HK-2 (cell line): ENCODE measurements around the gene C8B.

Source experiments
- DNase-seq: peaks from one replicate; pipeline ENCODE4 v3.0.0-alpha.2; 2018; ENCODE audit not compliant: unreplicated experiment

The C8B gene

GRCh38 chr1:56931686-56932085 is 34.1 kb downstream of the C8B start:
- no peak for DNase-seq

- no peak for DNase-seq
These were observed 34.6 kb downstream of the C8B start for GRCh38 chr1:56931211-56931610.

GRCh38 chr1:56929492-56929891 is 36.3 kb downstream of the C8B start:
- DNase-seq = no peak

- DNase-seq = no peak
These were observed 37.8 kb downstream of the C8B start for GRCh38 chr1:56927986-56928385.

- DNase-seq = no peak
These were observed 38.6 kb downstream of the C8B start for GRCh38 chr1:56927171-56927570.

- DNase-seq = no peak
These were observed 40.6 kb downstream of the C8B start for GRCh38 chr1:56925193-56925592.

- DNase-seq = no peak
These were observed 41.7 kb downstream of the C8B start for GRCh38 chr1:56924116-56924515.

- DNase-seq = no peak
These were observed 42.6 kb downstream of the C8B start for GRCh38 chr1:56923201-56923600.

GRCh38 chr1:56922507-56922906 is 43.3 kb downstream of the C8B start:
- DNase-seq = no peak

- DNase-seq = no peak
These were observed 43.7 kb downstream of the C8B start for GRCh38 chr1:56922070-56922469.

- no peak for DNase-seq
These were observed 44.3 kb downstream of the C8B start for GRCh38 chr1:56921479-56921878.

GRCh38 chr1:56920591-56921001 is 45.2 kb downstream of the C8B start:
- DNase-seq = no peak

- DNase-seq = no peak
These were observed 48.5 kb downstream of the C8B start for GRCh38 chr1:56917356-56917755.

- no peak for DNase-seq
These were observed 49.2 kb downstream of the C8B start for GRCh38 chr1:56916630-56917029.

GRCh38 chr1:56915960-56916359 is 49.9 kb downstream of the C8B start:
- DNase-seq = no peak

- DNase-seq = no peak
These were observed 53.5 kb downstream of the C8B start for GRCh38 chr1:56912325-56912724.

- DNase-seq = no peak
These were observed 54.5 kb downstream of the C8B start for GRCh38 chr1:56911098-56911938.

GRCh38 chr1:56910441-56910985 is 55.3 kb downstream of the C8B start:
- no peak for DNase-seq

- no peak for DNase-seq
These were observed 57.1 kb downstream of the C8B start for GRCh38 chr1:56908619-56909221.

- no peak for DNase-seq
These were observed 60.1 kb downstream of the C8B start for GRCh38 chr1:56905667-56906066.

- DNase-seq = no peak
These were observed 61.0 kb downstream of the C8B start for GRCh38 chr1:56904663-56905397.

- no peak for DNase-seq
These were observed 62.0 kb downstream of the C8B start for GRCh38 chr1:56903778-56904177.

GRCh38 chr1:56901716-56902115 is 64.1 kb downstream of the C8B start:
- DNase-seq = no peak
